H54 (cell line): ENCODE data around the gene LRFN2.
A peak's percentile ranks its signal among the peaks of the same experiment; 100 is the strongest.

Experiments
- DNase-seq: peaks from one replicate; pipeline ENCODE4 v3.0.0; 2011; ENCODE audit warnings: low spot score, mixed read lengths; ENCODE audit not compliant: insufficient read length
- FAIRE-seq: peaks from 3 replicates; lab custom pipeline; 2011; peaks lifted over from hg19 to GRCh38; lab: Jason Lieb, UNC
- POLR2A ChIP-seq: IDR thresholded peaks from 2 replicates; pipeline ENCODE4 v1.6.1; 2011; ENCODE audit warnings: low read depth, mild to moderate bottlenecking, low read length

The LRFN2 gene

DNA sequence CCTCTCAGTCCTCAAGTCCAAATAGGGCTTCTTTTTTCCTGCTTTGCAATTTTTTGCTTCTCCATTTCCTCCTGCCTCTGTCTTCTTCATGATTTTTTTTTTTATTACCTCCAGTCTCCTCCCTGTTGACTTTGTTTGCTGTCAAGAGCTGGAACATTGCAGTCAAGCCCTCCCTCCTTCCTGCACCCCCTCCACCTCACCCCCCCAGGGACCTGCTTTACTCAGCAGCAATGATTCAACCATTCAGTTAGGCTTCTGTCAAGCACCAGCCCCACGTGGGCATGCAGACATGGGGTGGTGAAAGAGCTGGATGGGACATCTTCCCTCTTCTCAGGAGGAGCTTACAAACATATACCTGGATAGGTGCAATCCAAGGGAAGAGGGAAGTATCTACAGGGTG, 142.4 kb downstream of the LRFN2 start:
- DNase-seq = no peak
- TF ChIP-seq POLR2A = no peak
- FAIRE-seq = no peak

DNA sequence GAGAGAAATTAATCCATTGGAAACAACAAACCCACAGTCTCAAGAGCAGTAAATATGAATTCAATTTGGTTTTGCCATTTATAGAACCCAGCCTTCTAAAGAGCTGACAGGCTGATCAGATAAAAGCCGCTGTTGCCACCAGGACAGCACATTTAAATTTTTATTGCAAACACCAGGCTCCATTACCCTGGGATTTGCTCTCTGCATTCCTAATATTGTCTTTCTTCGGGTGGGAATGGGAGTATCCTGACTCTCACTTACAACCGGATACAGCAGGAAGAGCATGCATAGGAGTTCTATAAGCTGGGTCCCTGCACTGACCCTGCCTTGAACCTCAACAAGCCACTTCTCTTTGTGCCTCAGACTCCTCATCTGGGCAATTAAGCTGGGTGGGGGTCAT, 142.9 kb downstream of the LRFN2 start:
- DNase-seq = no peak
- no peak for FAIRE-seq
- no peak for TF ChIP-seq POLR2A

DNA sequence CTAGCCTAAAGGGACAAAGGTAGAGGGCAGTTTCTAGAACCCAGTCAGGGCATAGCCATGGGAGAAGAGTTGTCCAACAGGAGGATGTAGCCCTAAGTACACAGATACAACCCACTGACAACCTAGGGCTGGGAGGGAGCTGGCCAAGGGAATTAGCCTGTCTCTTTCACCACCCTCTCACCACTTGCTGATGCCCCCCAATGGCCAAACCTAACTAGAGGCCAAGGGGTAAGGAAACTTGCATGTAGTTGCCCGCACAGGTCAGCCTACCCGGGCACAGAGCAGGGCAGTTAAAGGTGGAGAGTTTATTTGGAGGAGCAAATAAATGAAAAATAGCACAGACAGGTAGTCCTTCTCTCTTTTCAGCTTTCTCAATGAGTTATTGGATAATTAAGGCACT, 143.3 kb downstream of the LRFN2 start:
- FAIRE-seq (no peak), DNase-seq (no peak)
- no peak for TF ChIP-seq POLR2A

DNA sequence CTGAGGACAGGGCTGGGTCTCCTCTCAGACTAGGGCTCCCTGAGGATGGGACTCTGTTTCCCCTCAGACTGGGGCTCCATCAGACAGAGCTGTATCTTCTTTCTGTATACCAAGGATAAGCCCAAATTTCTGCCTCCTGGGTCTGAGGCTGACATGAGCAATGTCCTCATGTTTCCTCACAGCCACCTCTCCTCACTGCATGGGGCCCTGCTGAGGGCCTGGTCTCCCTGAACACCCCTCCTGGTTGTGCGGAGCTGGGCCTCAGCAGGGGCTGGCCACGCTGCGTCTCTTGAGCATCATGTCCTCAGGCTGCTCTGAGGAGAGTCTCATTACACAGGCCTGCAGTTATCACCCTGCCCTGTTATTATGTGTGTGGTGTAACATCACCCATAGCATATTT, 144.6 kb downstream of the LRFN2 start:
- FAIRE-seq (no peak), DNase-seq (no peak)
- TF ChIP-seq POLR2A = no peak

DNA sequence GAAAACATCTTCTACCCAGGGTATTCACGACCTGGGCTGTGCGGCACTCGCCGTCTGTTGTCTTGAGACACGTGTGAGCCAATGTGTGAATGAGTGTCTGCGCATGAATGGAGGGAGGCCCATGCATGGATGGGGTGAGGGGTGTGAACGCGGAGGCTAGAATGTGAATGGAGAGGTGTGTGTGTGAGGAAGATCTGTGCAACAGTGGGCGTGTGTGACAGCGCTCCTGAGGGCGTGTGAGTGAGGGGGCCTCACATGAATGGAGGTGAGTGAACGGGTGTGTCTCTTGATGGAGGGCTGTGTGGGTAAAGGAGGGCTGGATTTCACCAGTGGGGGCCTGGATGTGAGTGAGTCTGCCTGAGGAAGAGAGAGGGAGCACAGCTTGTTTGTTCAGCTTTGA, 146.0 kb downstream of the LRFN2 start:
- no peak for FAIRE-seq
- no peak for TF ChIP-seq POLR2A
- DNase-seq = no peak

GRCh38 chr6:40440053-40440452, 147.1 kb downstream of the LRFN2 start:
- DNase-seq = no peak
- FAIRE-seq = no peak
- TF ChIP-seq POLR2A = no peak

DNA sequence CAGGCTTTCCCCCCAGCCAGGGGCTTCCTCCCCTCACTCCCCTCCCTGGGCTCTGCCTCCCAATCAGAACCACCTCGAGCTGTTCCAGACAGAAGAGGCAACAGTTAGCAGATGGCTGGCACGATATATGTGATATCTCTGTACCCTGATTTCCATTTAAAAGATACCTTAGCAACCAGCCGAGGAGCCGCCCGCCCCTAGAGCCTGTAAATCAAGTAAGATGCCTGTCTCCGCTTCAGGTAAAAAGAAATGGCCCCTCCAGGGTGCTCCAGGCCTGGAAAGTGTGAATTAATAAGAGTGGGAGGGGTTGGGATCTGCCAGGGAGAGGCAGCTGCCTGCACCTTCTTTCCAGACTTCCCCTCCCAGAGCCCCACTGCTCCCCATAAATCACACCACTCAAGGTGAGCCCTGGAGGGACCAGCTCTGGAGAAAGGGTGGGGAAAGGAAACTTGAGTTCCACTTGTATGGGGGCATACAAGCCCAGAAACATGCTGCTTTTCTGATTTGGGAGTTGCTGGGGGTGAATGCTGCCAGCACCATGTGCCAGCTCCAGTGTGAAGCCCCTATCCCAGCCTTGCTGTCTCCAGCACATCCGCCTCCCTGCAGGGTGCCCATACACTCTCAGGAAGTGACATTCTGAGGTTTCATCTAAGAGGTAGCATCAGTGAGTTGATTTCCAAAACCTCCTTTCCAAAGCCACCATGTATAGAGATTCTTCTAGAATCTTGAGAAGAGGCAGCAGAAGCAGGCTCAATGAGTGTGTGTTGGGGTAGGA, 148.0 kb downstream of the LRFN2 start:
- no peak for DNase-seq
- no peak for FAIRE-seq
- TF ChIP-seq POLR2A = no peak

GRCh38 chr6:40438246-40438887, 148.8 kb downstream of the LRFN2 start:
- FAIRE-seq (no peak), DNase-seq (no peak)
- no peak for TF ChIP-seq POLR2A

- DNase-seq = no peak
- TF ChIP-seq POLR2A = no peak
Observed at GRCh38 chr6:40437631-40438030, 149.5 kb downstream of the LRFN2 start.

DNA sequence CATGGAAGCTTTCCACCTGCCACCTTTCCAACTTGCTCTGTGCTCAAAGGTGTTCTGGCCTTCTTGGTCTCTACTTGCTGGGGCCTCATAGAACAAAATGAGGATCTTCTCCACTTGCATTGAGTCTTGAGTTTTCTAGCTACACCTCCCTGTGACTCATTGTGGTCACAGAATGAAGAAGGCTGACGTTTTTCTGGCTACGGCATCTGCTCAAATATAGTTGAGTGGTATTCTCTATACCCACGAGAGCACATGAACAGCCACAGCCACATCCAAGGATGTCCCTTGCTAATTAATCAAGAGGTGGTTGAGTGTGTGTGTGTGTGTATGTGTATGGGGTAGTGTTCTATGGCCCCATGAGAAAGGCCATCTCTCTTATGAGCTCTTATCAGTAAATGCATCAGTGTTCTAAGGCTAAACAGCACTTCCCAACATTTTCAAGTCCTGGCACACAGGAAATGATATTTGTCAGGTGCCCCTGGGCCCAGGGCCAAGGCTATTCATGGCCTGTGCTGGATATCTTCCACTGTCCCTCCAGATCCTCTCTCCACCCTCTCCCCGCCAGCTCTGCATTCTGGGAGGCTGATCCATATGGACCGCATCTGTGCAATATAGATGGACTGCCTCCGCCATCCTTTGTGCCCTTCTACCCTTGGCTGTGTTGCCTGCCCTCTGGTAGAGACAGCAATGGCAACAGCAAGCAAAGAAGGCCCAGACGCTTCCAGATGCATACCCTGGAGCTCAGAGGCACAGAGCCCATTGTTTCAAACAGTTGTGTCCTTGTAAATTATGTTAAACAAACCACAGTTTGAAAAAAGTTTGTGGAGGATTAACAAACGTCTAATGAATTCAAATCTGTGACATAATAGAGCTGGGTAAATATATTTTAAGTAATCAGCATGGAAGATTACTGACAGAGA, 150.2 kb downstream of the LRFN2 start:
- TF ChIP-seq POLR2A = no peak
- peak; percentile 14 for DNase-seq
- no peak for FAIRE-seq

More at GRCh38 chr6:40437631-40438030, 149.5 kb downstream of the LRFN2 start:
- FAIRE-seq = no peak

- FAIRE-seq = no peak
- no peak for TF ChIP-seq POLR2A
Observed at GRCh38 chr6:40432982-40433381, 154.2 kb downstream of the LRFN2 start.

DNA sequence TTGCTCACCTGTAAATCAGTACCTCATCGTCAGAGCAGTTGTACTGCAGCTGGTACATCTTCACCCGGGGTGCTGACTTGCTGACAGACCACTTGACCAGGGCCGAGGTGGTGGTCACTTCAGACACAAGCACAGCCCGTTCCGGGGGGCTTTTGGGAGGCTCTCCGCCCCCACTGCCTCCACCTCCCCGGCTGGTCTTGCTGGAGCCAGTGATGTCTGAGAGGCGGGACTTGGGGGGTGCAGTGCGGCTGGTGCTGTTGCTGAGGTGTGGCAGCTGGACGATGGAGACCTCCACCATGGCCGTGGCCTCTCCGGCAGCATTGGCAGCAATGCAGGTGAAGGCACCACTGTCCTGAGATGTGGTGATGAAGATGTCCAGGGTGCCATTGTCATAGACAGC, 155.5 kb downstream of the LRFN2 start:
- TF ChIP-seq POLR2A = no peak
- DNase-seq (no peak), FAIRE-seq (no peak)

More at GRCh38 chr6:40432982-40433381, 154.2 kb downstream of the LRFN2 start:
- no peak for DNase-seq

- FAIRE-seq (no peak), DNase-seq (no peak)
- TF ChIP-seq POLR2A = no peak
Observed at GRCh38 chr6:40427196-40427595, 160.0 kb downstream of the LRFN2 start.
